Measurements from ENCODE around the gene EHMT1.

Gene EHMT1

DNA sequence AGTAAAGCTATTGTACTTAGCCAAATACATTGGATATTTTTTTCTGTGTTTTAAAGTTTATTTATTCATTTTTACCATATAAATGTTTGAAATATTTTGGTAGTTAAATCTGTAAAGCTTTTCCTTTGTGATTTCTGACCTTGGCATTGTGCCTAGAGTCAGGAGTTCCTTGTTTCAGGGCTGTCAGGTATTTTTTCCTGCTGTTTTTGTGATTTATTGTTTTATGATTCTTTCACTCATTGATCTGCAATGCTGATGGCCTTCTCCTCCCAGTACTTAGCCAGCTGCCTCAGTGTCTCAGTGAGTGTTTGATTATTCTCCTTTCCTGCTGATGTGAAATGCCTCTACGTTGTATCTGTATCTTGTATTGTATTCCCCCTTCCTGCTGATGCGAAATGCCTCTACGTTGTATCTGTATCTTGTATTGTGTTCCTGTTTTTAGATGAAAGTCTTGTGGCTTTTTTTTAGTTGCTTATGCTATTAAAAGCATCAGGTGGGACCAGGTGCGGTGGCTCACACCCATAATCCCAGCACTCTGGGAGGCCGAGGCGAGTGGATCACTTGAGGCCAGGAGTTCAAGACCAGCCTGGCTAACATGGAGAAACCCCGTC, 61.0 kb downstream of the EHMT1 start:
- no peak for TF ChIP-seq EZH2phosphoT487 (IDR thresholded peaks at IDR 0.05; ENCODE audit: borderline replicate concordance)
- TF ChIP-seq, protein P1, sequence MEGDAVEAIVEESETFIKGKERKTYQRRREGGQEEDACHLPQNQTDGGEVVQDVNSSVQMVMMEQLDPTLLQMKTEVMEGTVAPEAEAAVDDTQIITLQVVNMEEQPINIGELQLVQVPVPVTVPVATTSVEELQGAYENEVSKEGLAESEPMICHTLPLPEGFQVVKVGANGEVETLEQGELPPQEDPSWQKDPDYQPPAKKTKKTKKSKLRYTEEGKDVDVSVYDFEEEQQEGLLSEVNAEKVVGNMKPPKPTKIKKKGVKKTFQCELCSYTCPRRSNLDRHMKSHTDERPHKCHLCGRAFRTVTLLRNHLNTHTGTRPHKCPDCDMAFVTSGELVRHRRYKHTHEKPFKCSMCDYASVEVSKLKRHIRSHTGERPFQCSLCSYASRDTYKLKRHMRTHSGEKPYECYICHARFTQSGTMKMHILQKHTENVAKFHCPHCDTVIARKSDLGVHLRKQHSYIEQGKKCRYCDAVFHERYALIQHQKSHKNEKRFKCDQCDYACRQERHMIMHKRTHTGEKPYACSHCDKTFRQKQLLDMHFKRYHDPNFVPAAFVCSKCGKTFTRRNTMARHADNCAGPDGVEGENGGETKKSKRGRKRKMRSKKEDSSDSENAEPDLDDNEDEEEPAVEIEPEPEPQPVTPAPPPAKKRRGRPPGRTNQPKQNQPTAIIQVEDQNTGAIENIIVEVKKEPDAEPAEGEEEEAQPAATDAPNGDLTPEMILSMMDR (conservative IDR thresholded peaks at IDR 0.05; ENCODE audit: low read length) = no peak
- no peaks in the 10 kb centered on the region for H3K9me3 ChIP-seq (ENCODE audit: insufficient read depth, low read depth, low read length)
- H4K20me1 ChIP-seq (ENCODE audit: insufficient read depth, low read length, poor library complexity, severe bottlenecking) = peaks cover 46% of the 10 kb centered on the region
- H3F3A ChIP-seq (ENCODE audit: low read depth) = no peaks in the 10 kb centered on the region
- peaks cover 3% of the 10 kb centered on the region for H3K4me1 ChIP-seq (ENCODE audit: insufficient read depth, low read length, poor library complexity, severe bottlenecking)
- H3K4me3 ChIP-seq (ENCODE audit: low read length, poor library complexity, severe bottlenecking) = no peak overlapping the region
- no peak overlapping the region for H3K4me2 ChIP-seq (ENCODE audit: low read depth, low read length, poor library complexity, severe bottlenecking)
- no peak overlapping the region for H2AFZ ChIP-seq (ENCODE audit: low read length)
- H3K79me2 ChIP-seq (ENCODE audit: insufficient read depth, low read length) = peaks cover 88% of the 10 kb centered on the region
- H3K27me3 ChIP-seq (ENCODE audit: insufficient read depth, low read length, poor library complexity, severe bottlenecking) = no peaks in the 10 kb centered on the region
- no peaks in the 10 kb centered on the region for H3K9me2 ChIP-seq (replicated peaks; ENCODE audit: low read depth, low read length)
- H3K9ac ChIP-seq (ENCODE audit: low read depth, low read length, poor library complexity, severe bottlenecking) = no peak overlapping the region
- H3K36me3 ChIP-seq (ENCODE audit: insufficient read depth, low read length) = no peaks in the 10 kb centered on the region; the same call in 1 of the 2 replicates

DNA sequence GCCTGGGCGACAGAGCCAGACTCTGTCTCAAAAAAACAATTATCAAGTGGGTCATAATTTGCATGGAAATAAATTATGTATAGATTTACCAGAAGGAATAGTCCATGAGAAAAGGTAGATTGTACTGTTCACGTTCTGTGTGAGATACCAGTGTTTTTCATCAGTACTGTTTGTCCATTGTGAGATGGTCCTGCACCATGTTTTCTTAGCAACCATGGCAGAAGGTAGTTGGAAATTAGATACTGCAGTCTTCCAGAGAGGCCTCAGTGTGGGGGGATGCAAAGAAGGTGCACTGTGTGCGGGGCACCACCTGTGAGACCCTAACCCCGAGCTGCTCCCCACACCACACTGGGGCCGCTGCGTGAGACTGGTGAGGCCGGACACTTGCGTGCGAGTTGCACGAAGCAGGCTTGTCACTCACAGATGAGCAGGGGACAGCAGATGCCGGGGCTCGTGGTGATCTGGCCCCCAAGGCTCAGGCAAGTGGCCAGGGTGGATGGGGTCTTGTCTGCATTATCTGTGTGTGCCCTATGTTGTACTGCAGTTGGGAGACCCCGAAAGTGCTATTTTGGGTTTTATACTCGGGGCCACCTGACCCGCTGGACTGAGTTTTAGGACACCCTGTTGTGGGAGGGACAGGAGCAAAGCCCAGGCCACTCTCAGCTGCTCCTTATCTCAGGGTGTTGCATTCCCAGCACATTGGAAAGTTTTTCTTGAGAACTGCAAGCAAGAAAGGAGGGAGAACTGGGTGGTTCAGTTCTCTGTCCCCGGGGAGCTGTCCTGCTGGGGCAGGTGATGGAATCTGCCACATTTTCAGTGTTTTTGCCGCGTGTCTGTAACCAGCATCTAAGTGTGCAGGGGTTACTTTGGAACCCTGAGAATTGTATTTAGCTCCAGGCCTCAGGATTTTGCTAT, 61.9 kb downstream of the EHMT1 start:
- peaks cover 3% of the 10 kb centered on the region for H3K4me1 ChIP-seq (ENCODE audit: insufficient read depth, low read length, poor library complexity, severe bottlenecking)
- H3K9me3 ChIP-seq (ENCODE audit: insufficient read depth, low read depth, low read length) = no peaks in the 10 kb centered on the region
- no peak overlapping the region for H2AFZ ChIP-seq (ENCODE audit: low read length)
- H3K79me2 ChIP-seq (ENCODE audit: insufficient read depth, low read length) = peaks cover 93% of the 10 kb centered on the region
- TF ChIP-seq, protein P1 (conservative IDR thresholded peaks at IDR 0.05; ENCODE audit: low read length) = no peak
- no peaks in the 10 kb centered on the region; the same call in 1 of the 2 replicates for H3K36me3 ChIP-seq (ENCODE audit: insufficient read depth, low read length)
- no peaks in the 10 kb centered on the region for H3K27me3 ChIP-seq (ENCODE audit: insufficient read depth, low read length, poor library complexity, severe bottlenecking)
- H4K20me1 ChIP-seq (ENCODE audit: insufficient read depth, low read length, poor library complexity, severe bottlenecking) = peaks cover 49% of the 10 kb centered on the region
- H3K9me2 ChIP-seq (replicated peaks; ENCODE audit: low read depth, low read length) = no peaks in the 10 kb centered on the region
- H3K9ac ChIP-seq (ENCODE audit: low read depth, low read length, poor library complexity, severe bottlenecking) = no peak overlapping the region
- H3K4me3 ChIP-seq (ENCODE audit: low read length, poor library complexity, severe bottlenecking) = no peak overlapping the region
- H3F3A ChIP-seq (ENCODE audit: low read depth) = no peaks in the 10 kb centered on the region
- H3K4me2 ChIP-seq (ENCODE audit: low read depth, low read length, poor library complexity, severe bottlenecking) = no peak overlapping the region

DNA sequence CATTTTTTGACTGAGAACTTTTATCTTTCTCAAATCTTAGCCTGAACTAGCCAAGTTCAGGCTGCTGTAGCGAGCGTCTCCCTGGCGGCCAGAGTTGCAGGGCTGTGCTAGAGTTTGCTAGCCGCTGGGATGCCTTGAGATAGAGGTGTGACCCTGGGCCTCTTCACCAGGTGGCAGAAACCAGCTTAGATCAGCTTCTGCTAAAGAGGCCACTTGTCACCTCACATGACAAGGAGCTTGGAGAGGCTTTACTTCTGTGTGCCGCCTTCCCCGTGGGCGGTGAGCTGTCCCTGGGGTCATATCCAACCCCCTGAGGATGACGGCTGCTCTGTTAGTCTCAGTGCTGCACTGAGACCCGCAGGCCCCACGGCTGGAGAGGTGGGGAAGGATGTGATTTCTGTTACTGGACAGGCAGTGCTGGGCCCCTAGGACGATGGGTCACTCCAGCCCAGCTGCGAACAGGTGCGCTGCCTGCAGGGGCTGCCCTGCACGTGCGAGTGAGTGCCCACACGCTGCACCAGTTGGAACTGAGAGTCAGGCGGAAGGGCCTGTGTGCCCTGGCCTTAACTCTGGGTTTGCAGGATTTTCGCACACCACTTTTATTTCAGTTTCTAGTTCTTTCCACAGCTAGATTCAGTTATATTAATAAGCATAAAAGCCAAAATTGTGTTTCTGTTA, 63.8 kb downstream of the EHMT1 start:
- H3K27me3 ChIP-seq (ENCODE audit: insufficient read depth, low read length, poor library complexity, severe bottlenecking) = no peaks in the 10 kb centered on the region
- H3K9me3 ChIP-seq (ENCODE audit: insufficient read depth, low read depth, low read length) = no peaks in the 10 kb centered on the region
- H3K9me2 ChIP-seq (replicated peaks; ENCODE audit: low read depth, low read length) = no peaks in the 10 kb centered on the region
- H3K4me1 ChIP-seq (ENCODE audit: insufficient read depth, low read length, poor library complexity, severe bottlenecking) = peaks cover 3% of the 10 kb centered on the region
- no peaks in the 10 kb centered on the region for H3F3A ChIP-seq (ENCODE audit: low read depth)
- peaks cover 94% of the 10 kb centered on the region for H3K79me2 ChIP-seq (ENCODE audit: insufficient read depth, low read length)
- H3K4me2 ChIP-seq (ENCODE audit: low read depth, low read length, poor library complexity, severe bottlenecking) = no peak overlapping the region
- H3K4me3 ChIP-seq (ENCODE audit: low read length, poor library complexity, severe bottlenecking) = no peak overlapping the region
- H3K9ac ChIP-seq (ENCODE audit: low read depth, low read length, poor library complexity, severe bottlenecking) = no peak overlapping the region
- TF ChIP-seq, protein P1 (conservative IDR thresholded peaks at IDR 0.05; ENCODE audit: low read length) = no peak
- TF ChIP-seq EZH2phosphoT487 (IDR thresholded peaks at IDR 0.05; ENCODE audit: borderline replicate concordance) = no peak
- no peak overlapping the region for H2AFZ ChIP-seq (ENCODE audit: low read length)
- no peaks in the 10 kb centered on the region; the same call in 1 of the 2 replicates for H3K36me3 ChIP-seq (ENCODE audit: insufficient read depth, low read length)
- peaks cover 52% of the 10 kb centered on the region for H4K20me1 ChIP-seq (ENCODE audit: insufficient read depth, low read length, poor library complexity, severe bottlenecking)

All from Loucy (cell line).